ENCODE measurements around the gene NCBP2L. TPM values are rescaled to one million over a fixed set of nuclear protein-coding genes. Genes with fewer than 3 reads are reported as not detected.

Gene NCBP2L
- total RNA-seq, 2 donors from 2014 or later, result not detected

- Histone ChIP-seq H3K27me3 (replicated peaks; ENCODE audit: insufficient read depth) (no peaks in the 10 kb centered on the region), H3K4me1 (ENCODE audit: control insufficient read depth in 1 of 2, low read depth in 2 of 2) (peaks cover 0 to 7% of the 10 kb centered on the region in 2 donors), H3K36me3 (no peaks in the 10 kb centered on the region), H3K27ac (peak within 1 kb of the TSS; percentile 78 to 87), H3K9me3 (no peaks in the 10 kb centered on the region), H3K4me3 (peak within 1 kb of the TSS; percentile 81)
- DNase-seq (ENCODE audit: low spot score) (peak; percentile 18), ATAC-seq (ENCODE audit: insufficient number of reproducible peaks, low FRiP score, low read depth) (peak; percentile 78)
- TF ChIP-seq, protein P1, sequence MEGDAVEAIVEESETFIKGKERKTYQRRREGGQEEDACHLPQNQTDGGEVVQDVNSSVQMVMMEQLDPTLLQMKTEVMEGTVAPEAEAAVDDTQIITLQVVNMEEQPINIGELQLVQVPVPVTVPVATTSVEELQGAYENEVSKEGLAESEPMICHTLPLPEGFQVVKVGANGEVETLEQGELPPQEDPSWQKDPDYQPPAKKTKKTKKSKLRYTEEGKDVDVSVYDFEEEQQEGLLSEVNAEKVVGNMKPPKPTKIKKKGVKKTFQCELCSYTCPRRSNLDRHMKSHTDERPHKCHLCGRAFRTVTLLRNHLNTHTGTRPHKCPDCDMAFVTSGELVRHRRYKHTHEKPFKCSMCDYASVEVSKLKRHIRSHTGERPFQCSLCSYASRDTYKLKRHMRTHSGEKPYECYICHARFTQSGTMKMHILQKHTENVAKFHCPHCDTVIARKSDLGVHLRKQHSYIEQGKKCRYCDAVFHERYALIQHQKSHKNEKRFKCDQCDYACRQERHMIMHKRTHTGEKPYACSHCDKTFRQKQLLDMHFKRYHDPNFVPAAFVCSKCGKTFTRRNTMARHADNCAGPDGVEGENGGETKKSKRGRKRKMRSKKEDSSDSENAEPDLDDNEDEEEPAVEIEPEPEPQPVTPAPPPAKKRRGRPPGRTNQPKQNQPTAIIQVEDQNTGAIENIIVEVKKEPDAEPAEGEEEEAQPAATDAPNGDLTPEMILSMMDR (IDR thresholded peaks at IDR 0.05), result no peak
Measured at GRCh38 chrX:107775734-107776511, 1.6 kb upstream of the NCBP2L start, which contains the start of gene TSC22D3. TSS of gene TSC22D3 (minus strand) at chrX:107775787. CDS start at chrX:107775419, 368 bp downstream.

DNA sequence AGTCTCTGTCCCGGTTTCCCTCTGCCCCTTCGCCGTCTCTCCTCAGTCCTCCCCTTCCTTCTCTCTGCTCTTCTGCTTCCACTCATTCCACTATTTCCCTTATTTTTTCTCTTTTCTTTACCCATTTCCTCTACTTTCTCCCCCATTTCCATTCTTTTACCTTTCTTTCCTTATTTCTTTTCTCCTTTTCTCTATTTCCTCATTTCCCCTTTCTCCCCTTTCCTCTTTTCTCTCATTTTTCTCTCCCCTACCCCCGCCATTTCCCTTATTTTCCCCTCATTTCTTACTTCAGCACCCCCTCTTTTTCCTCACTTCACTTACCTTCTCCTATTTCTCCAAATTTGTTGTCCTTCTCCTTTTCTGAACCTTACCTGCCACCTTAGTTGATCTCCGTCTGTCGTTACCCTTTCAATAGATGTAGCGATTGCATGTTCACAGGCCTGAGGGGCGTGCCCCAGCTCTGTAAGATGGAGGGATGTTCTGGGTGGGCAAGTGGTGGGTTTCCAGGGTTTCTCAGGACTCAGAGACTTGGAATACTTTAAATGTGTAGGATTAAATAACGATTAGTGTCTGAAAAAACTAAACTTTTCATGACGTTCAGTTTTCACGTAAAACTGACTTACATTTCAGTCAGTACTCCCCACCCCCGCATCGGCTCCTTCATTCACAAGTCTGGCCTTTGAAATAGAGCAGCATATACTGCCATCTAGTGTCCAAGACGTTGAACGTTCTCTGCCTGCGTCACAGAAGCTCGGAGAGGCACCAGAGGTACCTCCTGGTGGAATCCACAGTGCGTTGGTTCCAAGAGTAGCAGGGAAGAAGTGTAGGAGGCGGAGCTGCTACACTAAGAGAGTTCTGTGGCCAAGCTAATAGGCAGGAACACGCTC lies 641 bp upstream of the NCBP2L start:
- ATAC-seq (ENCODE audit: insufficient number of reproducible peaks, low FRiP score, low read depth) (peak; percentile 87), DNase-seq (ENCODE audit: low spot score) (peak; percentile 57)
- peak overlapping the region; percentile 81 for H3K4me3 ChIP-seq
- no peaks in the 10 kb centered on the region for H3K27me3 ChIP-seq (replicated peaks; ENCODE audit: insufficient read depth)
- TF ChIP-seq, protein P1 (IDR thresholded peaks at IDR 0.05), result peak; percentile 56
- H3K27ac ChIP-seq, result peak overlapping the region; percentile 78 to 87
- H3K4me1 ChIP-seq (ENCODE audit: control insufficient read depth in 1 of 2, low read depth in 2 of 2), result peaks cover 0 to 7% of the 10 kb centered on the region in 2 donors
- H3K9me3 ChIP-seq, result no peaks in the 10 kb centered on the region
- no peaks in the 10 kb centered on the region for H3K36me3 ChIP-seq

GRCh38 chrX:107780525-107780924 lies 3.0 kb downstream of the NCBP2L start:
- Histone ChIP-seq H3K27me3 (replicated peaks; ENCODE audit: insufficient read depth) (no peaks in the 10 kb centered on the region), H3K9me3 (no peaks in the 10 kb centered on the region), H3K27ac (no peak overlapping the region), H3K4me3 (no peak overlapping the region), H3K36me3 (no peaks in the 10 kb centered on the region), H3K4me1 (ENCODE audit: control insufficient read depth in 1 of 2, low read depth in 2 of 2) (no peaks in the 10 kb centered on the region)
- ATAC-seq (ENCODE audit: insufficient number of reproducible peaks, low FRiP score, low read depth), result no peak
- DNase-seq (ENCODE audit: low spot score), result no peak
- TF ChIP-seq, protein P1 (IDR thresholded peaks at IDR 0.05), result no peak

- Histone ChIP-seq H3K4me1 (ENCODE audit: control insufficient read depth in 1 of 2, low read depth in 2 of 2) (peaks cover 0 to 8% of the 10 kb centered on the region in 2 donors), H3K27me3 (replicated peaks; ENCODE audit: insufficient read depth) (no peaks in the 10 kb centered on the region), H3K36me3 (no peaks in the 10 kb centered on the region), H3K9me3 (no peaks in the 10 kb centered on the region), H3K4me3 (no peak overlapping the region), H3K27ac (peak overlapping the region; percentile 17 to 74)
- DNase-seq (ENCODE audit: low spot score) (no peak), ATAC-seq (ENCODE audit: insufficient number of reproducible peaks, low FRiP score, low read depth) (no peak)
- TF ChIP-seq, protein P1 (IDR thresholded peaks at IDR 0.05), result no peak
Measured at GRCh38 chrX:107787827-107788226, 10.3 kb downstream of the NCBP2L start.

DNA sequence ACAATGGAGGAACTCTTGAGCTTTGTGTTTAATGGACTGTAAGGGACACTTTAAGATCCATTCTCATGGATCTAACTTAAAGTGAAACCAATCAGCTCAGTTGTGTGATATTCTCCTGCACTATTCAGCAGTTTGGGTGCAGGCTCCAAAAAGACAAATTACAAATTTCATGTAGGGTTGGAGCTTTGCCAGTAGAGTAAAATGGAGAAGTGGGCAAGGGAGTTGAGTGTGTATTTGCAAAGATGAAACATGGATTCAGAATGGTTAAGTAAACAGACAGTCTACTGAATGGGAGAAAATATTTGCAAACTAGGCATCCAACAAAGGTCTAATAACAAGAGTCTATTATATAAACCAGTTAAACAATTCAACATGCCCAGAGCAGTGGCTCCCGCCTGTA lies 26.9 kb downstream of the NCBP2L start:
- Histone ChIP-seq H3K36me3 (no peaks in the 10 kb centered on the region), H3K4me3 (no peak overlapping the region), H3K4me1 (ENCODE audit: control insufficient read depth in 1 of 2, low read depth in 2 of 2) (no peaks in the 10 kb centered on the region), H3K27ac (no peak overlapping the region), H3K9me3 (no peaks in the 10 kb centered on the region), H3K27me3 (replicated peaks; ENCODE audit: insufficient read depth) (no peaks in the 10 kb centered on the region)
- TF ChIP-seq, protein P1 (IDR thresholded peaks at IDR 0.05), result no peak
- DNase-seq (ENCODE audit: low spot score) (no peak), ATAC-seq (ENCODE audit: insufficient number of reproducible peaks, low FRiP score, low read depth) (no peak)
